HK-2 (cell line): ENCODE measurements around the gene CD209.
"Not testable (repeated sequence)": the region's sequence is repeated elsewhere in the genome, so short reads cannot be mapped to it uniquely, and the experiment has no call there.

Experiments used
- DNase-seq: peaks from one replicate; pipeline ENCODE4 v3.0.0-alpha.2; 2018; ENCODE audit not compliant: unreplicated experiment

The CD209 gene, protein sequence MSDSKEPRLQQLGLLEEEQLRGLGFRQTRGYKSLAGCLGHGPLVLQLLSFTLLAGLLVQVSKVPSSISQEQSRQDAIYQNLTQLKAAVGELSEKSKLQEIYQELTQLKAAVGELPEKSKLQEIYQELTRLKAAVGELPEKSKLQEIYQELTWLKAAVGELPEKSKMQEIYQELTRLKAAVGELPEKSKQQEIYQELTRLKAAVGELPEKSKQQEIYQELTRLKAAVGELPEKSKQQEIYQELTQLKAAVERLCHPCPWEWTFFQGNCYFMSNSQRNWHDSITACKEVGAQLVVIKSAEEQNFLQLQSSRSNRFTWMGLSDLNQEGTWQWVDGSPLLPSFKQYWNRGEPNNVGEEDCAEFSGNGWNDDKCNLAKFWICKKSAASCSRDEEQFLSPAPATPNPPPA

DNA sequence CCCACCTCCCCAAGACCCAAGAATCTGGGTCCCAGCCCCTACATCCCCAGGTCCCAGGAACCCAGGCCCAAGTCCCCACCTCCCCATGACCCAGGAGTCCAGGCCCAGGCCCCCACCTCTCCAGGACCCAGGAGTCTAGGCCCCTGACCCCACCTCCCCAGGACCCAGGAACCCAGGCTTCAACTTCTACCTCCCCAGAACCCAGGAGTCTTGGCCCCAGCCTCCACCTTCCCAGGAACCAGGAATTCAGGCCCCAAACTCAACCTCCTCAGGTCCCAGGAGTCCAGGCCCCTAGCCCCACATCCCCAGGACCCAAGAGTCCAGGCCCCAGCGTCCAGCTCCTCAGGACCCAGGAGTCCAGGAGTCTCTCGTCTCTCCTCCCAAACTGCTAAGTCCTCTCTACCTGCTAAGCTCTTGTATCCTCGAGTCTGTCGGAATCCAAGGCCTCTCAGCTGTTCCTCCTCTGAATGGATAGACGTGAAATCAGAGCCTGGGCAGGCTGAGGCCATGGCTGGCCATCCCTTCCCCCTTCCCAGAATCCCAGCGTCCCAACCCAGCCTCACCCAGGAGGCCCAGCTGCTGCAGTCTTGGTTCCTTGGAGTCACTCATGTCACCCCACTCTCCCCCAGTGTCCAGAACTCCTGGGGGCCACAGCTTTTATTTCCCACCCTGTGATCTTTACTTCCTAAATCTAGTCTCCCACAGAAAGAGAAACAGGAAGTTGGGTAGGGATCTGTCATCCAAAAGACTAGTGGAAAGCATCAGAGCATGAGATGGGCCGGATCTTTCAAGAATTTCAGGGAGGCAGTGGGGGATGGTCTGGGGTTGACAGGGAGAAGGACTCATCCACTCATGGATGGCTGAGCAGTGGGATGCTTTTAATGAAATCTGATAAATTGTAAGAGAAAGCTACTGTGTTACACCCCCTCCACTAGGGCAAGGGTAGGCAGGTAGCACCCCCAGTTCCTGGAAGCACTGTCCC, at the start of gene CD209:
Gene CD209, minus strand, starts transcription at position 632 of the 982 bp plus-strand sequence. Its CDS starts 23 bp downstream, at position 609.
- DNase-seq = peak; percentile 5

DNA sequence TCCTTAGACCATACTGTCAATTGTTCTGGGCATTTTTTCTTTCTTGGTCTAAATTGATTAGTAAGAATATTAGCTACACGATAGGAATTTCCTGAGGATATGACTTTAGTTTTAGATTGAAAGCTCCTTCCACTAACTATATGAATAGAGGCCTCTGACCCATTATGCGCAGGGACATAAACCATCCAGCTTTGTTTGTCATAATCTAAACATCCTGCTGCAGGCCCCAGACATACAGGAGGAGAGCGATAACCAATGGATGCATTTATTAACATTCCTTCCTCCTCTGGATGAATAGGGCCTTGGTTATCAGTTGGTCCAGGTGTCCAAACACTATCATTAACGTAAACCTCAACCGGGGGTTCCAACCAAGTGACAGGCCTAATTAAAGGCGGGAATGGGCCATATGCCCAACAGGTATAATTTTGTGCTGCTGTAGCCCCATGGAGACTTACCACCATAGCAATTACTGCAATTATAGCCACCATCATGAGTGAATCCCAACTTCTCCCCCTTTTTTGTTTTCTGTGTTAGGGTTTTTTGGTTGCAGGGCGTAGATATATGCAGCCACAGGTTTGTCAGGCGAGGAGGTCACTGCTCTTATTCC, 48.3 kb upstream of the CD209 start:
- DNase-seq = no peak

DNA sequence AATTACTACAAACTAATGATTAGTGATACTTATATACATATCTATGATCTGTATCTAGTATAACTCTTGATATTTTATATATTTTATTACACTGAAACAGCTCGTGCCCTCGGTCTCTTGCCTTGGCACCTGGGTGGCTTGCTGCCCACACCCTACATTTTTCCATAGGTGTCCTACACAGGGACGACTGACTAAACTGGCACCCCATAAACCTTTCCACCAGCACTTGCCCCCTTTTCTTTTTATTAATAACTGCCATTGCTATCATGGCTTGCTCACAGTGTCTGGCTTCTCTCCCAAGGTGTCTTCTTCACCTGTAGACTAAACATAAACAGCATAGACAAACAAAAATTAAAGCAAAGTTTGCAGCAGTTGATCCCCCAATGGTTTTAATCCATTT, 46.2 kb upstream of the CD209 start:
- DNase-seq = no peak

DNA sequence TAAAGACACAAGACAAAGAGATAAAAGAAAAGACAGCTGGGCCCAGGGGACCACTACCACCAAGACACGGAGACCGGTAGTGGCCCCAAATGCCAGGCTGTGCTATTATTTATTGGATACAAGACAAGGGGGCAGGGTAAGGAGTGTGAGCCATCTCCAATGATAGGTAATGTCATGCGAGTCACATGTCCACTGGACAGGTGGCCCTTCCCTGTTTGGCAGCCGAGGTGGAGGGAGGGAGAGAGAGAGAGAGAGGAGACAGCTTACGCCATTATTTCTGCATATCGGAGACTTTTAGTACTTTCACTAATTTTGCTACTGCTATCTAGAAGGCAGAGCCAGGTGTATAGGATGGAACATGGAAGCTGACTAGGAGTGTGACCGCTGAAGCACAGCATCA, 45.4 kb upstream of the CD209 start:
- not testable (repeated sequence) for DNase-seq

DNA sequence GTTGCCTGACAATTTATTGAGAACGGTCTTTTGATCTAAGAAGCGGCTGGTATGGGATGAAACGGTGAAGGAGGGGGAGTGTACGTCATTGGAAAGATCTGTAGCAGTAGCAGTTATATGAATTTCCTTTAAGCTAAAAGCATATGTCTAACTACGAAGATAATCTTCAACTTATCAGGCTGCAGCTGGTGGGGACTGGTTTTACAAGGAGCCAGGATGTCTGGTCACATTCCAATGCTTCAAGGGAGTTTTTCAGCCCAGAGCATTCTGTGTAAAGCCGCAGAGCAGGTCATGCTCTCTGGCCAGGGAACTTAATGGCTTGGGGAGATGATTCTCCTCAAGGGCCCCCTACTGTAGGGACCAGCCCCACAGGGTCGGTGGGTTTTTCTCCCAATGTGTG, 44.9 kb upstream of the CD209 start:
- DNase-seq = no peak

DNA sequence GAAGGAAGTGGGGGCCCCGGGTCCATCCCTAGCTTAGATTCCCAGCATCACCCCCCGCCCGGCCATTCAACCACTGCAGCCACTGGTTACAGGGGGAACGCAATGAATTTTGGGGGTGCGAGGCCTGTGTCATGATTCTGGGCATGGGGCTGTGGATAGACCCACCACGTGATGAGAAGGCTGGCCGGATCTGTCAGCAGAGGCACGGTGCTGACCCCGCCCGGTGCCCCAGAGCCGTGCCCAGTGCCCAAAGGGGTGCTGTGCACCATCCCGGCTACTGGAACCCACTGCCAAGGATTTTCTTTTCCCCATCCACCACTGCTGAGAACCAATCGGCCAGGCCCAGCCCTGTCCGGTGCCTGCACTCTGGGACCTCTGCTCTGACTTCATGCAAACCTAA, 43.1 kb upstream of the CD209 start:
- no peak for DNase-seq

DNA sequence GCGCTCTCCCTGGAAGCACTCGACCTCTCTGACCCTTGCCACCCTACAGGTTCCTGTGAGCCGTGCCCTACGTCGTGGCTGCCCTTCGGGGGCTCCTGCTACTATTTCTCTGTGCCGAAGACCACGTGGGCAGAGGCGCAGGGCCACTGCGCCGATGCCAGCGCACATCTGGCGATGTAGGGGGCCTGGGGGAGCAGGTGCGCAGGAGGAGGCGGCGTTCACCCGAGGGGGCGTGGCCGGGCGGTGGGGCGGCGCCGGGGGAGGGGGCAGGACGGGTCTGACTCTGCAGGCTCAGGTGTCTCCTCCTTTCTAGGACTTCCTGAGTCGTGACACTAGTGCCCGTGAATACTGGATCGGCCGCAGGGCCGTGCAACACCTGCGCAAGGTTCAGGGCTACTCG, 42.1 kb upstream of the CD209 start:
- DNase-seq = no peak

DNA sequence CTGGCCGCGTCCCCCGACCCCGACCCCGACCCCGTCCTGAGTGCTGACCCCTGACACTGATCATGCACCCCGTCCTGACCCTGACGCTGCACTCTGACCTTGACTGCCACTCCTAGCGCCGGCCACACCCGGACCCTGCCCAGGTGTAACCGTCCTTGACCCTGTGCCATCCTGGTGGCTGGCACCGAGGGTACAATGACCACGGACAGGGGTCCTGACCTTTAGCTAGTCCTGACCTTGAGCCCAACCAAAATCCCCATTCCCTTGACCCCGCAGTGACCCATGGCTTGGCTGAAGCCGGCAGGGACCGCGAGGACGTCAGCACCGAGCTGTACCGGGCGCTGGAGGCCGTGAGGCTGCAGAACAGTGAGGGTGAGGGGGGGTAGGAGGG, 41.6 kb upstream of the CD209 start:
- DNase-seq = no peak

DNA sequence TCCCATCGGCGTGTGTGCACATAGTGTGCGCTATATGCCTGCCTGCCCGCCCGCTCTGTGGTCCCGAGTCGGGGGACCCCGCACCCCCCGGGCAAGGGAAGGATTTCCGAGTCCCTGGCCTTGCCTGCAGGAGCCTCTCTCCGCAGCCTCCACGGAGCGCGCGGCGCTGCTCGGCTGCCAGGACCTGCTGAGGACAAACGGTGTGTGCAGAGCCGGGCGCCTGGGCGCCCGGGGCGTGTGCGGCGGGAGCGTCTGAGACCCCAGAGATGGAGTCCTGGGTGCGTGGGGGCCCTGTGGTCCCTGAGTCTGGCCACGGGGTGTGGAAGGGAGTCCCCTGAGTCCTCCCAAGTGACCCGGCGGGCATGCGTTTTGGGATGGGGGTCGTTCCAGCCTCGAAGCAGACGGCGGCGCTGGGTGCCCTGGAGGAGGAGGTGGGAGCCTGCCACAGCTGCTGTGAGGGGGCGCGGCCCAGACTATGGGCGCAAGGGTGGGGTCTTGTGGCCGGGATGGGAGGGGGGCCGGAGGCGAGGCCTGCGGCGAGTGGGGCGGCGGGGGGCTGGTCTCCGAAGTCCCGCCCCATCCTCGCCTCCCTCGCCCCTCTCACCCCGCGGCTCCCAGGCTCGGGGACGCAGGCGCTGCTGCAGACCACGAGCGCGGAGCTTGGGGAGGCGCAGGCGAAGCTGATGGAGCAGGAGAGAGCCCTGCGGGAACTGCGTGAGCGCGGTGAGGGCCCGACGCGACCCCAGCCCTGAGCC, 41.0 kb upstream of the CD209 start:
- DNase-seq = no peak

DNA sequence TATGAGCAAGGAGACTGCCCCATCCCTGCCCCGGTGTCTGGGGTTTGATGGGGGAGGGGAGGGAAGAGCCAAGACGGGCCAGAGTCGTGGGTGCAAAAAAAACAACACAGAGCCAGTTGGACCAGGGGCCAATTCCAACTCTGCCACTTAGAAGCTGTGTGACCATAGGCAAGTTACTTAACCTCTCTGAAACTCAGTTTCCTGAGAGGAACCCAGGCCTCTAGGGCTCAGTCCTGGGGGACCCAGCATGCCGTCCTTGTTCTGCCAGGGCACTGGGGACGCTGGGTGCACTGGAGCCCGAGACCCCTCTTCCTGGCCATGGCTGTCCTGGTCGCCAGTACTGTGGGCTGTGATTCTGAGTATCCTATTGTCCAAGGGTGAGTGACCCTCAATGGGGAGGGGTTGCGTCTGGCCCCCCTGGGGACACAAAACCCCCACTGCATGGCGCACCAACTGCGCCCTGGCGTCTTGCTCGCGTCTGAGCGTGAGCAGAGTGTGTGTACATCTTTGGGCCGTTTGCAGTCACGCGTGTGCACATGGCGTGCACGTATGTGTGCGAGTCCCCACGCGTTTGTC, 40.4 kb upstream of the CD209 start:
- no peak for DNase-seq

DNA sequence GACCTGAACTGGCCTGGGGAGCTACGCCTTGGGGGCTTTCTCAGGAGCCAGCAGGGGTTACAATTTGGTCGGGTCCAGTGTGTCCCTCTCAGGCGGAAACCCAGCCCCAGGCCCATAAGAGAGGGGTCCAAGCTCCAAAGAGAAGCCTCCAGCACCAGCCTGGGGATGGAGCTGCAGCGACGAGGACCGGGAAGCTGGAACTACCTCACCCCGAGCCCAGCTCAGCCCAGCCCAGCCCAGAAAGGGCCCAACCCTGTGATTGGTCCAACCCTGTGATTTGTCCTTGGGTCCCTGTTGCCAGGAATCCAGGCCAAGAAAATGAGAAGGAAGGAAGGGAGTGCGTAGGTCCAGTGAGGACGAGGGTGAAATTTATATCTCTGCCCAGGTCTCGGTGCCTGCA, 39.8 kb upstream of the CD209 start:
- DNase-seq = no peak

DNA sequence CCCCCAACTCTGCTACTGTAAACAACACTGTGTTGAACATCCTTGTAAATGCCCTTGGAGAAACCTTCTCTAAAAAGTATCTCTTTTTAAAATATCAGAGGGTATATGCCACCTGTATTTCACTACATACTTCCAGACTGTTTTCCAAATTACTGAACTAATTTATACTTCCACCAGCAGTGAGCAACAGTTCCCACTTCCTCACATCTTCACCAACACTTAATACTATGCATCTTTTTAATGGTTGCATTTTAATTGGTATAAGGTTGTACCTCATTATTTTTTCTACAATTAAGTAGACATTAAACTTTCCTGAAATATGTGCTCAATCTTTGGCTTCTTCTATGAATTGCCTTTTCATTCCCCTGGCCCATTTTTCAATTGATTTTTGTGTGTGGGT, 37.5 kb upstream of the CD209 start:
- no peak for DNase-seq

DNA sequence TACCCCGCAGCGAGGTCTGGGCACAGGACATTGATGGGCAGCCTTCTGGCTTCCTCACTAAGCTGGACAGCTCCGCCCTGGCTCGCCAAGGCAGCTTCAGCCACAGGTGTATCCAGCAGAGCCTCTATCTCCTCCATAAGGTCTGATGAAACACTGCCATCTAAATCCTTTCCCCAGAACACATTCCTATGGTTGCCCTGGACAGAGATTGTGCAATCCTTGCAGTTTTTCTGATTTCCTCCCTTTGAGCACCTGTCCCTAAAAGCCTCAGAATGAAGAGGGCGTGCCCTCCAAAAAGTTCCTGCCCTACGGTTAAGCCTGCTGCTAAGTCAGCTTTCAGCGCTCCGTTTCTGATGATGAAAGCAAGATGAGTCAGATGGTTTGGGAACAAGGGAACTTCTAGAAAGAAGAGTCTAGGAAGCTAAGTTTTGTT, 36.7 kb upstream of the CD209 start:
- DNase-seq = no peak

DNA sequence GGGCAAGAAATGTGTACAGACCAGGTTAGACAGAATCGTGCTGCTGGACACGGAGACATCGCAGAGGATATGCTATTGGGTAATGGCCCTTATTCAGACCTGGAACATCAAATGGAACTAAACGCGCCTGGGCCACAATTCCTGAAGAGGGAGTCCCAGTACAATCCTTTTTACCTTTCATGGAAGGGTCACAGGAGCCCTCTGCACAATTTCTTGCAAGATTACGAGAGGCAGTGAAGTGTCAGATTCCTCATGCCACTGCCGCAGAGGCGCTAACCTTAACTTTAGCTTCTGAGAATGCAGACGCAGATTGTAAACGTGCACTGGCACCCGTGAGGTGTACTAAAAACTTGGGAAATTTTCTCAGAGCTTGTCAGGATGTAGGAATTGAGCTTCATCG, 33.8 kb upstream of the CD209 start:
- DNase-seq = no peak

DNA sequence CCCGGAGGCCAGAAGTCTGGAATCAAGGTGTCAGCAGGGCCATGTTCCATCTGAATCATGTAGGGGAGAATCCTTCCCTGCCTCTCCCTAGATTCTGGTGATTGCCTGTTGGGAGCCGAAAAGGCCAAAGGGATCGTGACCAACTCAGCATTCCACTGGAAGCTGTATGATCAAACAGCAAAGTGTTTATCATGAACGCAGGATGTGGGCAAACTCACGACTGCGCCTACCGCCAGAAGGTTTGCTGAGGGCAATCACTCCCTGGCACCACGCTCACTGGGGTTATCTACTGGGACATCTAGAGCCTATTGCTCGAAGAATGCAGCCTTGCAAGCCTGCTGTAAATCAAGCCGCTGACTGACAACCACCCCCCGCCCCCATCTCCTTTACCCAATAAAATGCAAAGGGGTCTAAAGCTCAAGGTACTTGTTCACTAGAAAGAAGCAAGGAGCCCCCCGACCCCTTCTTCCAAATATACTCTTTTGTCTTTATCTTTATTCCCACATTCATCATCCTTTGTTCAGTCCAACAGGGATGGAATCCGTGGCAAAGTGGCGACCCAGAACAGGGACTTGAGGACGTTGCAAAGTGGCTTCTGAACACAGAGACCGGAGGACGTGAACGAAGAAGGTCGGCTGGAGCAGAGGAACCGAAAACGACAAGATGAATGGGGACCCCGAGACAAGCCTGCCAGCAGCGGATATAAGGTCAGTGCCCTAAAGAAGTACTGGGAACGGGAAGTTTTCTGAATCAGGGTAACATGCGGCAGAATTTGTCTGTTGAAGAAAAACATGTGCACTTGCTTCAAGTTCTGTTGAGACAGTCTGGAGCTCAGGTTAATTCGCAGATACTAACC, 32.5 kb upstream of the CD209 start:
- no peak for DNase-seq

DNA sequence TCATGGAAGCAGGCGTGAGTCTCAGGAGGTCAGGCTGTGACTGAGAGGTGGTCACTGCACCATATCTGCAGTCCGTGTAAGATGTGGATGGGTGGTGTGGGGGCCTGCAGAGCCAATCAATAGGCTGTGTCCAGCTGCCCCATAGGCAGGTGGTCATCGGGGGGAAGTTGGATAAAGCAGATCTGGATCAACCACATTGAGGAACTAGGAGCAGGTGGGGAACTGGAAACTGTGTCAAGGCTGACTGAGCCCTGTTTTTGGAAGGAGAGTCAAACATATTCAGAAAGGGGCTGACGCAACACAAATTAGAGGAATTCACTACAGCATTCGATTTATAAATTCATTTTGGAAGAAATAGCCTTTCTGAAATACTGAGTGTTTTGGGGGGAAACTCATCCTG, 30.7 kb upstream of the CD209 start:
- DNase-seq = no peak

DNA sequence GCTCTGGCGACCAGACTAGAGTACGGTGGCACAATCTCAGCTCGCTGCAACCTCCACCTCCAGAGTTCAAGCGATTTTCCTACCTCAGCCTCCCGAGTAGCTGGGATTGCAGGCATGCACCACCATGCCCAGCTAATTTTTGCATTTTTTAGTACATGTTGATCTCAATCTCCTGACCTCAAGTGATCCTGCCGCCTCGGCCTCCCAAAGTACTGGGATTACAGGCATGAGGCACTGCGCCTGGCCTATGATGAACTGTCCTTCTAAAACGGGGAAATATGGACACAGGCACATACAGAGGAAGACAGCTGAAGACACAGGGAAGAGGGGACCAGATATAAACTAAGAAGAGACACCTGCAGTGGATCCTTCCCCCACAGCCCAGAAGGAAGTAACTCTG, 28.4 kb upstream of the CD209 start:
- no peak for DNase-seq

DNA sequence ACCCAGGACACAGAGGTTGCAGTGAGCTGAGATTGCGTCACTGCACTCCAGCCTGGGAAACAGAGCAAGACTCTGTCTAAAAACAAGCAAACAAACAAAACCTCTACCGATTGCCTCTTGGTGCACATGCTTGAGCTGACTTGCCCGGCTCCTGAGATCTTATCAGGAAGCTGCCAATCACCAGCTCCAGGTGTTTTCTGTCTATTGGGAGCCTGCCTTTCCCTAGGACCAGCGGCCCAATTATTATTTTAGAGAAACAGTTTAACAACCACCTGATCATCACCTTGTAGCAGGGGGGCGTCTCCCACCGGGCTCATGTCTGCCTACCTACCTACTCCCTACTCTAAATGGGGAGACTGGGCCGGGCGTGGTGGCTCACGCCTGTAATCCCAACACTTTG, 26.5 kb upstream of the CD209 start:
- DNase-seq = no peak

DNA sequence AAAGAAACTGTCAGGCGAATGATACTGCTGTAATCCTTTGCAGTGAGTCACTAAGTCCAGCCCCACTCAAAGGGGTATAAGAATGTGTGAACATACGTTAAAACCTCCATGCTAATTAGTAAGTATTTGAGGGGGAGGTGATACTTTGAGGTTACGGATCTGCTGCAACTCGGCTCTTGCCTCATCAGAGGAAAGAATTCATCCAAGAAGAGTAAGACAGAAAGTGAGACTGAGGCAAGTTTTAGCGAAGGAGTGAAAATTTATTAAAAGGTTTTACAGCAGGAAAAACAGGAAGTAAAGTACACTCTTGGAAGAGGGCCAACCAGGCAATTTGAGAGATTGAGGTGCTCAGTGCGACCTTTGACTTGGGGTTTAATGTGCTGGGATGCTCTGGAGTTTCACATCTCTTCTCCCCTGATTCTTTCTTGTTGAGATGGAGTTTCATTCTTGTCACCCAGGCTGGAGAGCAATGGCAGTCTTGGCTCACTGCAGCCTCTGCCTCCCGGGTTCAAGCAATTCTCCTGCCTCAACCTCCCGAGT, 25.5 kb upstream of the CD209 start:
- DNase-seq = no peak

DNA sequence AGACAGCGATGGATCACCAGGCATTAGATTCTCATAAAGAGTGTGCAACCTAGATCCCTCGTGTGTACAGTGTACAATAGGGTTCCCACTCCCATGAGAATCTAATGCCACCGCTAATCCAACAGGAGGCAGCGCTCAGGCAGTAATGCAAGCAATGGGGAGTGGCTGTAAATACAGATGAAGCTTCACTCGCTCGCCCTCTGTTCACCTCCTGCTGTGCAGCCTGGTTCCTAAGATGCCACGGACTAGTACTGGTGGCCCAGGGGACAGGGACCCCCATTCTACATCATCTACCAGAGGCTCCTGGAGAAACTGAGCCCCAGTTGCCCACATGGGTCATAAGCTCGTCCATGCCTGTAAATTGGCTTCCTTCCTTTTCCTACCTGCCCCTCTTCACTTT, 23.7 kb upstream of the CD209 start:
- no peak for DNase-seq
